IPS DF 4.7 (cell line): ENCODE data around the gene OR2L8.

ENCODE experiments used
- DNase-seq: peaks from one replicate; pipeline ENCODE4 v3.0.0-alpha.2; 2013; ENCODE audit warnings: low spot score; ENCODE audit errors: extremely low read depth

Gene OR2L8

GRCh38 chr1:247966532-247967204 is 18.0 kb downstream of the OR2L8 start:
- DNase-seq = no peak

- no peak for DNase-seq
Observed at GRCh38 chr1:247992986-247993385, 44.3 kb downstream of the OR2L8 start.

- DNase-seq = no peak
Observed at GRCh38 chr1:247998811-247999210, 50.2 kb downstream of the OR2L8 start.
